ENCODE results near the gene KCNN3.
"Not testable (repeated sequence)": the region's sequence is repeated elsewhere in the genome, so short reads cannot be mapped to it uniquely, and the experiment has no call there.

The KCNN3 gene

DNA sequence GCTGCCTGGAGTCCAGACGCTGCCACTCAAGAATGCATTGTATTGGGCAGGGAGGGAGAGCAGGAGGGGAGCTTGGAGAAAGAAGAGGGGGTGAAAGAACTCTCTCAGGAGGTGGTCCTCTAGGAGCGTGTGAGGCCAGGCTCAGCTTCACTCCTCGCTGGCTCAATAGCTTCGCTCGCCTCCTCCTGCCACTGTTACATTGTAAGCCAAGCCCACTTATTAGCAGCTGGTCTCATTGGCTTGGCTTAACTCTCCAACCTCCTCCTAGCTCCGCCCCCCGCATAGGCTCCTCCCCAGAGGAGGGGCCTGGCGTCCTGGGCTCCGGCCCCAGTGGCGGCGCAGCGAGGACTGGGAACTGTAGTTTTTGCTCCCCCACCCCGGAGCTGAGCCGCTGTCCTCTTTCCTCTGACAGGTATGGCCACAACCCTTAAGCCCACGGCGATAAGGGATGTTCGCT is at the start of gene KCNN3:
Gene KCNN3 (minus strand): TSS at position 167 of the 457 bp plus-strand sequence. CDS start 317 bp downstream, outside the sequence.
- DNase-seq (ENCODE audit: low spot score), result peak; percentile 62

DNA sequence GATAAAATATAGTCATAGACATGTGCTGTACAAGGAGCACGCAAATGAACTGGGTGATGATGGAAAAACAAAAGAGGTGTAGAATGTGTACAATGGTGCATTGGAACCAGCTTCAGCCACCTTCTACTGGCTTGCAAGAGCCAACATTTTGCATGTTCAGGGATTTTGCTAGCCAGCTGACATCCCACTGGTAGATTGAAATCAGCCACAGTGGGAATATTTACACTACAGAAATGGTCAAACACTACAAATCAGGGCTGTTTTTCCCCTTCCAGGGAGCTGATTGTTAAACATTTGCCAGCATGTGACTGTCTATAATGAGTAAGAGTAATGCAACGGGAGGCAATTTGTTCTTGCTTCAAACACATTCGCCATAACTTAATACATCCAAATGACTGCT is 43.2 kb upstream of the KCNN3 start:
- no peak for DNase-seq (ENCODE audit: low spot score)

DNA sequence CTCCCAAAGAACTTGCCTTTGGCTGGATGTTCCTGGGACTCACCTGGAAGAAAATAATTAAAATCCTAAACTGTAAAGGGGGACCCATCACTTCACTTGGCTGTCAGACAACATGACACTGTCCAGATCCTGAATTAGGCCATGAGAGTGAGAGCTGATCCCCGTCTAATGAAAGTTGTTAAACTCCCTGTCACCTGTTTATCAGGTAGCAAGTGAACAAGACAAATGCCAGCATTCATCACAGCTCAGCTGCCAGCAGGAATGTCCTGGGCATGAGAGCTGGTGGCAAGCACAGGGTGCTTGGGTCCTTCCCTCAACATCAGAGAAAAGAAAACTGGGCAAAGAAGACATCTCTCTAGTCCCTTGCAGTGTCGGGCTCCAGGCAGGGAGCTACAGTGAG is 42.7 kb upstream of the KCNN3 start:
- no peak for DNase-seq (ENCODE audit: low spot score)

DNA sequence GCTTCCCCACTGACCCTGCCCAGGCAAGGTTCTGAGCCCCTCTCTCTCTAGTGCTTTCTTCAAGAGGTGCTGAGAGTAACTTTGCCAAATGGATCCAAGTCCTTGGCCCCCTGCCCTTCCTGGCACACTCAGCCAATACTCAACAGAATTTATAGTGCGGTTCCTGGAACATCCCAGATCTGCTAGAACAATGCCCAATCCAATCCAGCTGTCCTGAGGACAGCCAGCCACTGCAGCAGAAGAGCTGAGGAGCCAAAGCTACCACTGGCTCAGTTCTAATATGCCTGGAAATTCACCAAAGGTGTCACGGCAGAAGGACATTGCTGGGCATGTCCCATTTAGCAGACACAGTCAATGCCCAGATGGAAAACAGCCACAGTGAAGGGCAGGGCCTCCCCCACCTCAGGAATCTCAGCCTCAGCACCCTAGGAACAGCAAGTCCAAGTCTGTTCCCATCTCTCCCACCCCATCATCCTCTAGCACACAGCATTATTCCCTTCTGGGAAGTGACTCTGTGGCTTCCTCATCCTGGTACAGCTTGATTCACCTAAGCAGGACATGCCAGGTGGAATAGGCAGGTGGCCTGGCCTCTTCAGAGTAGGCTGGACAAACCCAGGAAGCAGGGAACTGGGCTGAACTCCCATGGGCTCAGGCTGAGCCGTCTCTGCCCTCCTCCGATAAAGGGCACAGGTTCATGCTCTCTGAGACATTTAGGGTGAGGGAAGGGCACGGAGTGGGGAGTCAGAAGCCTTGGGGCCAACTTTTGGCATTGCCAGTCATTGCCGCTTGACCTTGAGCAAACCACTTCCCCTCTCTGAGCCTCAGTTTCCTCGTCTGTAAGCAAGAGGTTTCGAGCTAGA is 41.8 kb upstream of the KCNN3 start:
- no peak for DNase-seq (ENCODE audit: low spot score)

DNA sequence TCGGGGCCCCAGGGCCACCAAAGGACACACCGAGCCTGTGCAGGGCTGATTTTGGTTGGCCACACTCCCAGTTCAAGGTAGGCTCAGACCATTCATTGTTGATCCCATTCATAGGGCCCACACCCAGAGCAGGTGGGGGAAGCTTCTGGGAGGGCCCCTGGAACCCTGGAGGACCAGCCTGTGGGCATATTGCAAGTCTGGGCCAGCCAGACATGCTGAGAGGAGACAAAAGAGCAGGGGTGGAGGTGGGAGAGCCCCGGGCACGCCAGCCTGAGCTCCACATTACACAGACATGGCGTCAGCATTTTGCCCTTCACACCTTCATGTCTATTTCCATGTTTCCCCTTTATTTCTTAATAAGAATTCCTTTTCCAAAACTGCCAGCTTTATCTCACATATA is 40.8 kb upstream of the KCNN3 start:
- DNase-seq (ENCODE audit: low spot score), result no peak

DNA sequence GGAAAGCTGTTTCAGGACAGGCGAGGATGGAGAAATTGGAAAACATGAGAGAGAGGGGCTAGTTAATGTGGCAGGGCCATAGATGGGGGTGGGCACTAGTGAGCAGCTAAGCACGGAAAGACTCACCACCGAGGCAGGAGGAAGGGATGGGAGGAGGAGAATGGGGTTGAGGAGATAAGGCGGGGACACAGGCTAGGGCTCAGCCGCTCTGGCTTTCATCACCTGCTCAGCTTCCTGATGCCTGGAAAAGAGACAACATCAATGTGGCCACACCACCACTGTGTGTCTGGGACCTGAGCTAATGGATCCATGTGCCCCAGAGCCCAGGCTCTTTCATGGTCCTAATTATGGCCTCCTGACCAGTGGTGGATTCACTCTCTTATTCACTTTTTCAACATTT is 38.9 kb upstream of the KCNN3 start:
- DNase-seq (ENCODE audit: low spot score), result no peak

DNA sequence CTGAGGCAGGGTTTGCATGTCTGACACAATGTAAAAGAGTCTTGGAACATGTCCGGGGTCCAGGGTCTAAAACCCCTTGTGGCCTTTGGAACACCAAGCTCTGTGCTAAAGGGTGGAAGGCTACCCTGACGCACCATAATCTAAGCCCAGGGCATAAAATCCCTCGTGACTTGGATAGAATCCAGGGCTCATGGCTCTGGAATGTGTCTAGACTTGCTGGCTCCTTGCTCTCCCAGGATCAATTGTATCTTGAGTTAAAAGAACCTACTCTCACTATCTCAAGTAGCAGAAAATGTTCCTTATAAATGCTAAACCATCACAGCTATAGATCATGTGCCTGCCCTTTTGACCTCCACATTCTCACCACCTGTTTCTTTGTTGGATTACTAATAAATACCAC is 38.0 kb upstream of the KCNN3 start:
- DNase-seq (ENCODE audit: low spot score), result not testable (repeated sequence)

DNA sequence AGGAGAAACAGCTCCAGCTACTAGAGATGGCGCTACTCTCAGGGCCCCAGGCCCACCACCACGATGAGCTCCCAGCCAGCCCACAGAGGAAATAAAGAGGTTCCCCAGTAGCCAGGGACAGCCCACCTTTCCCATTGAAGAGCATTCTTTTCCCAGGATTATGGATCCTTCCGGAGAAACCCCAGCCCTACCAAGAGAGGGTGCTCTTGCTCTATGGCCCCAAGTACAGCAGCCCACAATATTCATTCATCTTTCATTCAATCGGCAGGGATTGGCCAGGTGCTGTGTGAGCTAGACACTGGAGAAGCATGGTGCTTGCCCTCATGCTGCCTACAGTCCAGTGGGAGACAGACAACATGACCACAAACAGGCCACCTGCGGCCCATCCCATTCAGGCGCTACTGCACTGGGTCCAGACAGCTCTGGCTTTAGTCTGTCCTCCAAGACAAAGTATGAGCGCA is 36.6 kb upstream of the KCNN3 start:
- no peak for DNase-seq (ENCODE audit: low spot score)

DNA sequence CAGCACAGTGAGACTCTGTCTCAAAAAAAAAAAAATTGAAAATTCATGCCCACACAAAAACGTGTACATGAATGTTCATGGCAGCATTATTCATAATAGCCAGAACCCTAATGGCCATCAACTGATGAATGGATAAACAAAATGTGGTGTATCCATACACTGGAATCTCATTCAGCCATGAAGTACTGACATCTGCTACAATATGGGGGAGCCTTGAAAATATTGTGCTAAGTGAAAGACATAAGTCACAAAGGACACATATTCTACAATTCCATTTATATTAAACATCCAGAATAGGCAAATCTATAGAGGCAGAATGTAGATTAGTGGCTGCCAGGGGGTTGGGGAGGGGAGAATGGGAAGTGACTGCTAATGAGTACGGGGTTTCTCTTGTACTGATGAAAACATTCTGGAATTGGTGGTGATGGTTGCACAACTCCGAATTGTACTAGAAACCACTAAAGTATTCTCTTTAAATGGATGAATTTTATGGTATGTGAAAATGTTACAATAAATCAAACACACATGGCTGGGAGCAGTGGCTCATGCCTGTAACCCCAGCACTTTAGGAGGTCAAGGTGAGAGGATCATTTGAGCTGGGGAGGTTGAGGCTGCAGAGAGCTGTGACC is 33.0 kb upstream of the KCNN3 start:
- DNase-seq (ENCODE audit: low spot score), result no peak

DNA sequence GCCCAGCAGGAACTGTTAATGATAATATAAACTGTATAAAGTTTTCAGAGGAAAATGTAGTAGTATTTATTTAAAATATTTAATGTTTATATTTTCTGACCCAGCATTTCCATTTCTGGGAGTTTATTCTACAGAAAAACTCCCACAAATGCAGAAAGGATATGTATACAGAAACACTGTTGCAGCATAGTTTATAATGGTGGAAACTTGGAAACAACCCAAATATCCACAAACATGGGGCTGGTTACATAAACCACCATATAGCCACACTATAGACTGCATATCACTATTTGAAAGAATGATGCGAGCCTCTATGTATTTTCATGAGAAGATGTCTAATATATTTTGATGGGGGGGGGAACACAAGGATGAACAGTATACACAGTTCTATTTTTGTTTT is 31.5 kb upstream of the KCNN3 start:
- no peak for DNase-seq (ENCODE audit: low spot score)

DNA sequence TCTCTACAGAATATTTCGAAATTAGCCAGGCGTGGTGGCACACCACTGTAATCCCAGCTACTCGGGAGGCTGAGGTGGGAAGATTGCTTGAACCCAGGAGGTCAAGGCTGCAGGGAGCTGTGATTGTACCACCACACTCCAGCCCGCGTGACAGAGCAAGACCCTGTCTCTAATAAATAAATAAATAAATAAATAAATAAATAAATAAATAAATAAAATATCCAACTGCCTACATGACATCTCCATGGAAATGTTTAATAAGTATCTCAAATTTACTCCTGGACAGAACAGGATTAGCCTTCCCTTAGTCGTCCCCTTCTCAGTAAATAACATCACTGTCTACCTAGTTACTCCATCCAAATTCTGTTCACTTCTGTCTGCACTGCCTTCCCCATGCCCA is 29.0 kb upstream of the KCNN3 start:
- DNase-seq (ENCODE audit: low spot score), result no peak

DNA sequence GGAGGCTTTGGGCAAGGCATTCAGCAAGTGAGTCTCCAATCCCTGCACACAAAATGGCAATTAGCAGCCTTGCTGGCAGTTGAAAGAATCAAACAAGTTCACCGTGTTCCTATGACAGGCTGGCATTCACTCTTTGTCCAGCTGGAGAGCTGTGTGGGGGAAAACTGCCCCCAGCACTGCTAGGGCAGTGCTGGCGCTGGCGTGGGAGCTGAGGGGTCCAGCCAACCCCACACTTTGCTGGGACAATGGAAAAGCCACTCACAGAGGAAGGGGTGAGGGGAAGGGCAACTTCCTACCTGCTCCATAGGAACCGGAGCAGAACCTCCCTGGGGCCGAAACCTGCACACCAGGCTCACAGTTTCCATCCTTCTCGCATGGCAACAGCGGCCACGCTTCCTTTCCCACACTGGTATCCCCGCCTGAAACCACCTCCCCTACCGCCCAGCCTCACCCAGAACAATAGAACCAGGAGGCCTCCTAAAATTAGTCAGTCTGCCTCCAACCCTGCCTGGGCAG is 26.7 kb upstream of the KCNN3 start:
- no peak for DNase-seq (ENCODE audit: low spot score)

DNA sequence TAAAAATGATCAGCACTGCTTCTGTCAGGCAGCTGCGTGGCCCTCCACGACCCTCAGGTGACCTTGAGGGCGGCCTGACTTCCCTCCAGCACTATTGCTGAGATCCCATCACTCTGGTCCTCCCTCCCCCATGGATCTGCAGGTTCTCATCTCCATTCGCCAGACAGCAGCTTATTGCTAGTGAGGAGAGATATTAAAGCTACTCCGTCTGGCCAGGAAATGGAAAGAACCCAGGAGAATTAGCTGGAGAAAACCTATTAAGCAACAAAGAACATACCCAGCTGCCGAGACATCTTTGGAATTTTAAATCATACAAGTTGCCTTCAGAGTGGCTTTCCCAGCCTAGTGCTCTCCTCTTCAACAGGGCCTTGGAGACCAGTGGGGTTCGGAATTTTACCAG is 25.7 kb upstream of the KCNN3 start:
- DNase-seq (ENCODE audit: low spot score), result no peak

DNA sequence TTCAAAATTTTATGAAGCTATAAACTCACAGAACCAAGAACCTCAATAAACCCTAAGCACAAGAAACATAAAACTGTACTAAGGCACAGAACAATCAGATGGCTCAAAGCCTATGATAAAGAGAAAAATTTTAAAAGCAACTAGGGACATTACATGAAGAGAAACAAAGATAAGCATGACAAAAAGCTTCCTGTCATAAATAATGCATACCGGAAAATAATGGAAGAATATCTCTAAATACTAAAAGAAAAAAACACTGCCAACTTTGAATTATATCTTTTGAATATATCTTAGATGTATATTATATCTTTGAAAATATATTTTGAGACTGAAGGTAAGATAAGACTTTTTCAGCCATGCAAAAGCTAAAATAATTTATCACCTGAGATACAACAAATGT is 21.4 kb upstream of the KCNN3 start:
- DNase-seq (ENCODE audit: low spot score), result no peak

DNA sequence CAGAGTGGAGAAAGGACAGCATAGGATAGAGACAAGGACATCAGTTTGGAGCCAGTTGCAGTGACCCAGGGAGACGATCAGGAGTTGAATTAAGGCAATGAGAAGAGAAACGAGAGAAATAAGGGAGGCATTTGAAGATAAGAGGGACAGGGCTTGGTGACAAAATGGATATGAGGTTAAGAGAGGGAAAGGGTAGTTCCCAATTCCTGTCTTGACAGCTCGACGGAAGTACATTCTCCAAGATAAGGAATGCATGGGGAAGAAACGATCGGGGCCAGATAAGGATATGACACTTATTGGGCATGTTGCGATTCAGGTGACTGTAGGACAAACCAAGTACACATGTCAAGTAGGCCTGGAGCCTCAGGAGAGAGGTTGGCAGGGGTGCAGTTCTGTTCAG is 18.7 kb upstream of the KCNN3 start:
- no peak for DNase-seq (ENCODE audit: low spot score)

DNA sequence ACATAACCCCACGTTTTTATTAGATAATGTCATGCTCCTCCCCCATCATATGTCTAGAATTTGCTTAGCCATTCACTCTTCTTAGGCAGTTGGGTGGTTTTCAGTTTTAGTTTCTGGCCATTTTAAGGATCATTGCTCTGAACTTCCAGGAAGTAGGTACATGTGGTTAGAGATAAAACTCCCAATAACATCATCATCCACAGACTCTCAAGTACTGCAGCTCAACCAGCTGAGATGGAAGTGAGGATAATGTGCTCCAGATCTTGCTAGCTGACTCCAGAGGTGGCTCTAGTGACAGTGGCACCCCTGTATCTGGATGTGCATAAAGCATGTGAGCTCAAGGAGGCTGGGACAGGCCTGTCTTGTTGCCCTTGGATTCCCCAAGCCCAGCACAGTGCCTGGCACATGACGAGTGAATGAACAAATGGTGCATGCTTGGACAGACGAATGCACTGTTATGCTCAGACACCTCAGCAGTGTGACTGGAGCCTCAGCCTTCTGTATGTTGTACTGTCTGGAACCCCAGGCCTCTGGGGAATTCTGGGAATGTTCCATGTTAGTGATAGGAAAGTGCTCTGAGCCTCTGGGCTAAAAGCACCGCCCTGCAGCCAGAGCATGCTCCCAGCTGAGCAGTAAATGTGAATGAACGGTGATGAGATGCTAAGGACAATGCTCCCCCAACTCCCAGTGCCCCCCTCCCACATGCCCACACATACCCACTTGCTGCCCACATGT is 16.4 kb upstream of the KCNN3 start:
- peak; percentile 42 for DNase-seq (ENCODE audit: low spot score)

DNA sequence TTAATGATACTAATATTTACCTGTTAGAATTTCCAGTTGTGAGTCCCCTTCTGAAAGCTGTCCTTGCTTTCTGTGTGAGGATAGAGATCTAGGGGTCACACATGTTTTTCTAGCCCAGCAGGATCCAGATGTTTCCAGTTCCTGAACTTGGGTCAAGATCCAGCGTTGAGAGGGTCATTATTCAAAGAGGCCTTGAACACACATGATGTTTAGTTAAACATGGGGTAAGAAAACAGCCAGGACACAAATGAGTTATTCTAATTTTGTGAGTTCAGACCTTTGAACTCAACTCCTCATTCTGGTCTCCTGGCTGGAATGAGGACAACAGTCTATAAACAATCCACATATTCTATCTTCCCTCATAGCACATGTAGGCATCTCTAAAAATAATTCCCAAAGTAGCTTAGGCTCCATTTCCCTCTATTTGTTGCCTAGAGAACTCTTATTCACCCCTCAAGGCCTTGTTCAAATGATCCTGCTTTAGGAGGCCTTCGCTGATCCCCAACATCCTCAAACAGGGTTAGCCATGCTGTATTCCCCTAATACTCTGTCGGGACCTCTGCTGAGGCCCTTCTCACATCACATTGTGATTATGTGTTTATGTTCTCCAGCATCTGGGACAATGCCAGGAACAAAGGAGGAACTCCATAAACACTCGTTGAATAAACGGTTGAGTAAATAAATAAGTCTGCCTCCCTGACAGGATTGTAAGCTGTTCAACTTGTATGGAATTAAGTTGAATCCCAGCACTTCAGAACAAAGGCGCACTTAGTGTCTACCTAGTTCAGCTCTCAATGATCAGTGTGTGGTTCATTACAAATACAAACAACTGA is 15.0 kb upstream of the KCNN3 start:
- no peak for DNase-seq (ENCODE audit: low spot score)

DNA sequence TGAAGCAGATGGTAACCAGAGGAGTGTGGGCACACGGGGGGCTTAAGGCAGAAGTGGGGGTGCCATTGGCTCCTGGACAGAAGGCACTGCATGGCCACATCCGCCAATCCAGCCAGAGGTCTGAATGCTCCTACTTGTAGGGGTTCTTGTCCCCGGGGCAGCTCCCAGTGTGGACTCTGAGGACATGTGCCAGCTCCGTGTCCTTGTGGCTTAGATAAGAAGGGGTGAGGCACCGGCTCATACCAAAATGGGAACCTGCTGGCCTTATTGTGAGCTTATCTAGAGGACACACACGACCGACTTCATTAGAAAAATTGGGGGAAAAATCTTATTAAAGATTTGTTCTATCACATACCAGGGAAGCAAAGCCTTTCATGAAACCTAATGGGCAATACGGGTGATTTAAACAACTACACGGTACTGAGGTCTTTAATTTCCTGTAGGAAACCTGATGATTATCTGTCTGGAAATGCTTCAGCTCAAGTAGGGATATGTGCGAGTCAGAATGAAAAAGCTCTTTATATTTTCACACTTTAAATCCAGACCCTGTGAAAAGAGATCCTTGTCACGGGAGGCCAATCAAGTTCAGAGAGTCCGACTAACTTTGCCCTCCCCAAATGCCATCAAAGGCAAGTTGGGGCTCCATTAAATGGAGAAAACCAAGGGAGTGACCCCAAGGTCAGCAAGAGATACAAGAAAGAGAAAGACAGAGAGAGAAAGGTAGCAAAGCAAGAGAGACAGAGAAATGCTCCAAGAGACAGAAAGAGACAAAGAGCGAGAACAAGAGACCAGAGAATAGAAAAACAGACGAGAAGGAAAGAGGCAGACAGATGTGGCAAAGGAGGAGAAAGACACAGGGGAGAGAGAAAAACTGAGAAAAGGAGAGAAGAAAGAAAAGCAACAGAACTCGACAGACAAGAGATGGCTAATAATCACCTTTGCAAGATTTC is 14.1 kb upstream of the KCNN3 start:
- DNase-seq (ENCODE audit: low spot score), result no peak

DNA sequence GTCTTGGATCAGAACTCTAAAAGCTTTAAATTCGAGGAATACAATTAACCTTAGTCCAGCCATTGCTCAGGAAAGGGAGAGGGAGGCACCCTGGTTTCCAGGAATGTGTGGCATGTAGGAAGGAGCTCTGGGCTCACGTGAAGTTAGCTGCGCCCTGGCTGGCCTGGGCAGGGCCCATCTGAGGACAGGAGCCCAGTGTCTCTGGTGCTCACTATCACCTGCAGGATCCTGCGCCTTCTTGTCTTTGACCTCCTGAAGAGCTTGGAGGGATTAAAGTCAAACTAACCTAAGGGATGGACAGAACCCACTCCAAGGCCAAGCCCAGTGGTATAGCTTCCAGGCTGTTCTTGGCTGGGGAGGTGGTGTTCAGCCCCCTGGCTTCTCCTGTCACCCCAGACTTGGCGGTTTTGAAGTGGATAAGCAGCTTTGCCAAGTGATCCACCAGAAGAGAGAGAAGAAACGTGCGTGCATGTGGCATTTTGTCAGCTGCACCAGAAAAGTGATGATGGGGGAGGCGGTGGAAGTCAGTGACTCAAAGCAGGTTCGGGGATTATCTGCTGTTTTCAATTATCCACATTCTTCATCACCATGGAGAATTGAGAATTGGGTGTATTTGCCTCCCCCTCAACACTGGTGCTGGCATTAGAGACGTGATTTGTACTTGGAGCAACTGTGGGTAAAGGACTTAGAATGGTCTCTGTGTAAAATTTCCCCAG is 11.9 kb upstream of the KCNN3 start:
- DNase-seq (ENCODE audit: low spot score), result no peak

DNA sequence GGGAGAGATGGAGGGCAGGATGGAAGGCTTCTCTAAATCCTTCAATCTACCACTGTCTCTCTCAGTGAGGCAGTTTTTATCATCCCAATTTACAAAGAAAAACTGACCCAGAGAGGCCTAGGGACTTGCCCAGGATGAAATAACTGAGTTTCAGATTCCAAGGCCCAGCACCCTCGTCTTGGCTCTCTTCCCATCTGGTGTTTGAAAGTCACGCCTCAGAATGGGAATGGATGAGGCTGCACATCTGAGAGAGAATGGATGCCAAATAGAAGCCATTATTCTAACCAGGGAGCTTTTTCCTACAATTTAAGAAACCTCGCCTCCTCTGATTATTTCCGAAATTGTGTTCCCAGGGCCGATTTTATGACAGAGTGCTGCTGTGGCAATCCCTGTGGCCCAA is 10.6 kb upstream of the KCNN3 start:
- DNase-seq (ENCODE audit: low spot score), result no peak

Measured in activated CD4-positive, alpha-beta T cell treated with anti-CD3 and anti-CD28 coated beads, Interleukin-2, Interleukin-4, amounts not matched to agents 100 ng/mL and 50 ng/mL, durations not matched to agents 16 hours and 8 hours (primary cell).